ACC112 (cell line): Measurements from ENCODE around the gene ANAPC4.

Source experiments
- H2AFZ ChIP-seq: fragments of 200-600 bp; sonication (generic); one replicate; pipeline ENCODE4 v1.6.0; 2017; ENCODE audit warnings: antibody characterized with exemption, low read length; ENCODE audit not compliant: unreplicated experiment
- H3K27ac ChIP-seq: fragments of 200-600 bp; sonication (generic); 2 replicates; pipeline ENCODE4 v1.5.1; 2014; ENCODE audit warnings: low read depth, mild to moderate bottlenecking, antibody characterized with exemption, low read length, moderate library complexity
- H3K27me3 ChIP-seq: fragments of 200-600 bp; sonication (generic); 2 replicates; pipeline ENCODE4 v1.6.1; 2014; ENCODE audit warnings: mild to moderate bottlenecking, antibody characterized with exemption, low read length, moderate library complexity, mixed read lengths; ENCODE audit not compliant: insufficient read depth
- H3K36me3 ChIP-seq: fragments of 200-600 bp; sonication (generic); 2 replicates; pipeline ENCODE4 v1.6.1; 2016; ENCODE audit warnings: mild to moderate bottlenecking, antibody characterized with exemption, low read length, moderate library complexity, mixed read lengths; ENCODE audit not compliant: insufficient read depth
- H3K4me1 ChIP-seq: fragments of 200-600 bp; sonication (generic); one replicate; pipeline ENCODE4 v1.6.1; 2016; ENCODE audit warnings: low read length, mixed read lengths; ENCODE audit not compliant: insufficient read depth, unreplicated experiment, control insufficient read depth
- H3K4me3 ChIP-seq: fragments of 200-600 bp; sonication (generic); 2 replicates; pipeline ENCODE4 v1.5.1; 2014; ENCODE audit warnings: mild to moderate bottlenecking, low read depth, low read length
- H3K79me2 ChIP-seq: fragments of 200-600 bp; sonication (generic); one replicate; pipeline ENCODE4 v1.6.0; 2016; ENCODE audit warnings: low read length; ENCODE audit not compliant: control insufficient read depth, unreplicated experiment, insufficient read depth

Gene ANAPC4

DNA sequence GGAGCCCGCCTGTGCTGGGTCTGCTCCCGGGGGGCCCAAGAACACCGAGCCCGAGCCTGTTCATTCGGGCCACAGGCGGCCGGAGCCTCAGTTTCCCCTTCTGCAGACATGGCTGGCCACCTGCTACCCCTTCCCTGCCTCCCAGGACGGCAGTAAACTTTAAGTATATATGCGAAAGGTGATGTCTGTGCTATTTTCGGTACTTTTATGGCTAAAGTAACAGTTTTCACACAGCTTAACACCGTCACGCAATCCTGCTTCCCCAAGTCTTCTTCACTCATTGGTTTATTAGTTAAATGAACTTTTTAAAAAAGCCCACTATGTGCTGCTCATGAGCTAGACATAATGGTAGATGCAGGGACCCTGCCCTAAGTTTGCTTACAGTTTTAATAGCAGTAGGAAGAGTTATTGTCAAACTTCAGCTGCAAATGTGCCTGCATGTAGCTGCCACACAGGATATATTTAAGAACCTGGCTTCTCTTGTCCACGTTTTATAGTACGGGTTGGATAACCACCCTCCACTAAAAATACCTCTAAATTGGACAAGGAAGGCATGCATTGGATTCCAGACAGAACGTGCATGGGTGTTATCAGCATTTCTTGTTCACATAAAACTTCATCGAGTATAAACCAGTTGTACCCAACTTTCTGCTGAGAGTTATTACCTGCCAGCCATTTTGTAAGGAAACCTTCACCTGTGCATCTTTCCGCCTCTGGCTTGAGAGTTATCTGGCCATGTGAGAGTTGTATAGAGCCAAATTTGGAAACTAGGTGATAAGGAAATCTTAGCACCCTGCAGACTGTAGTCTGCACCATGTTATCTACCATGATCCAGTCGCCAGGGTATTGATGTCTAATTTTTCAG is 741 bp downstream of the ANAPC4 start:
- Histone ChIP-seq H2AFZ (peak overlapping the region; percentile 57), H3K4me1 (peaks cover 14% of the 10 kb centered on the region)

DNA sequence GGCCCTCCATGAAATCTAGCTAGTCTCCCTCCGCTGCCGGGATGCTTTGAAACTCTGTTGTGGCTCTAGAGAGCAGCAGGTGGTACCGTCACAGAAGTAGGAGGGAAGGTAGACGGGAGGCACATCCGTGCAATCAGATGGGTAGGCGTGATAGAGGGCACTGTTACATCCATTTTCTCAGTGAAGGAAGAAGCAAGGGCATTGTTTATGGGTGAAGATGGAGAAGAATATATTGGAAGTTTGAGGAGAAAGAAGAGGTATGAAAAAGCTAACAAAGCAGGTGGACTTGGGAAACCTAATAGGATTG is 1.3 kb downstream of the ANAPC4 start:
- H3K4me3 ChIP-seq: peak overlapping the region; percentile 96
- peaks cover 23% of the 10 kb centered on the region for H3K36me3 ChIP-seq
- no peak overlapping the region for H3K27ac ChIP-seq
- peaks cover 30% of the 10 kb centered on the region for H3K79me2 ChIP-seq
- peaks cover 14% of the 10 kb centered on the region for H3K4me1 ChIP-seq
- no peaks in the 10 kb centered on the region for H3K27me3 ChIP-seq
- H2AFZ ChIP-seq: no peak overlapping the region

More for the DNA sequence above, 741 bp downstream of the ANAPC4 start:
- peaks cover 19% of the 10 kb centered on the region for H3K36me3 ChIP-seq
- no peak overlapping the region for H3K27ac ChIP-seq
- no peaks in the 10 kb centered on the region for H3K27me3 ChIP-seq
- H3K4me3 ChIP-seq: peak overlapping the region; percentile 96
- H3K79me2 ChIP-seq: peaks cover 30% of the 10 kb centered on the region

DNA sequence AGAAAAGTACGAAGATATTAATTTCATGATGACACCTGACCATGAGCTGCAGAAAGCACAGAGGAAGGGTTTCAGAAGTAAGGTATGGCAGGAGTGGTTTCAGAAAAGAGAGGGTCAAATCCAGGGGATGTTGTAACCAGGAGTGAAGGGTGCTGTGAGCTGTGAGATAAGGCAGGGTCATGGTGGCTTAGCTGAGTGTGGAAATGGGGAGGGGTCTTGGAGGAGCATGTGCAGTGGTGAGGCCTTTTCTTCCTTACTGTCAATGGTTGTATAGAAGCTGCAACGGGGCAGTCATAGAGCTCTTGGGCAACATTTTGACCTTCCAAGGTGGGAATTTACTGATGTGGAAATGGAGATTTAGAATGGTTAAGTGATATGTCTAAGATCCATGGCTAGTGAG is 2.5 kb downstream of the ANAPC4 start:
- H3K79me2 ChIP-seq: peaks cover 30% of the 10 kb centered on the region
- no peak overlapping the region; the same call in 1 of the 2 replicates for H3K4me3 ChIP-seq
- H3K27ac ChIP-seq: no peak overlapping the region
- peaks cover 30% of the 10 kb centered on the region for H3K36me3 ChIP-seq
- H2AFZ ChIP-seq: no peak overlapping the region
- H3K4me1 ChIP-seq: peaks cover 14% of the 10 kb centered on the region
- no peaks in the 10 kb centered on the region for H3K27me3 ChIP-seq

DNA sequence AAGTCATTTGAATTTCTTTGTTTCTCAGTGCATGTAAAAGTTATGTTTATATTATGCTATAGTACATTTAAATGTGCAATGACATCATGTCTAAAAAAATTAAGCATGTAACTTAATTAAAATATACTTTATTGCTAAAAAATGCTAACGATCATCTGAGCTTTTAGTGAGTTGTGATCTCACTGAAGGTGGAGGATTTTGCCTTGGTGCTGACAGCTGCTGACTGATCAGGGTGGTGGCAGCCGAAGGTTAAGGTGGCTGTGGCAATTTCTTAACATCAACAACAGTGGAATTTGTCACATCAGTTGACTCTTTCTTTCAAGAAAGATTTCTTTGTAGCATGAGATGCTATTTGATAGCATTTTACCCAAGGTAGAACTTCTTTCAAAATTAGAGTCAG is 6.6 kb downstream of the ANAPC4 start:
- Histone ChIP-seq H3K4me3 (no peak overlapping the region), H2AFZ (no peak overlapping the region), H3K27me3 (no peaks in the 10 kb centered on the region), H3K4me1 (peaks cover 6% of the 10 kb centered on the region), H3K27ac (no peak overlapping the region), H3K36me3 (peaks cover 37% of the 10 kb centered on the region), H3K79me2 (peaks cover 15% of the 10 kb centered on the region)

DNA sequence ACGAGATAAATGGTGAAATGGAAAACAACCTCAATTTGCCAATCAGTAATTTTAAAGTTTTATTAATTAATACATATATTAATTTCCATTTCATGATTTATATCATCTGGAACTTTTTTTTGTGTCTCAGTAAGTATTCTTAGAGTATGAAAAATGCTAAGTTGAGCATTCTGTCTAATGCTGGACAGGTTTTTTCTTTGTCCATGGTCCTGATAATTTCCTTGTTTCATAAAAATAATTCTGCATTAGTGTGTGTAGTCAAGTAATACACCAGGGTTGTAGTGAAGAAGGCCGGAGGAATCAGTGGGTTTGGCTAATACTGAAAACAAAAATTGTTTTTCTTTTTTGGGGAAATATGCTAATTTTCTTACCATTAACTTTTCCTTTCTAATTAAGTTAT is 9.9 kb downstream of the ANAPC4 start:
- no peaks in the 10 kb centered on the region for H3K4me1 ChIP-seq
- no peak overlapping the region for H3K4me3 ChIP-seq
- H2AFZ ChIP-seq: no peak overlapping the region
- H3K27ac ChIP-seq: no peak overlapping the region
- peaks cover 50% of the 10 kb centered on the region for H3K36me3 ChIP-seq
- no peaks in the 10 kb centered on the region for H3K79me2 ChIP-seq
- no peaks in the 10 kb centered on the region for H3K27me3 ChIP-seq

DNA sequence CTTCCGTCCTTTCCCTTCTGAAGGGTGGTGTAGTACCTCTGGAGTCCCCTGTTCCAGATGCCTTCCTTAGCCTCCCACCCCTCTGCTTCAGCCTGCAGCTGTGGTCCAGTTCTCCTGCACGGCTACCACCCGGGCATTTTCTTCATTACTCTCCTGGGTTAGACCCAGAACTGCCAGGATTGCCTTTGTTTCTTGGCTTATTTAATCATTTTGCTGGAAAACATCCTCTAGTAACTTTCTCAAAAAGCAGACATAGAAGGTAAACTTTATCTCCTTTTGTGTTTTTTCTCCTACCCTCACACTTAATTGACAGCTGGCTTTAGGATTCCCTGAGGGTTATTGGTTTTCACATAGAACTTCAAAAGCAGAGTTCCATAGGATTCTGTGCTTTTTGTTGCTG is 20.2 kb downstream of the ANAPC4 start:
- Histone ChIP-seq H3K79me2 (no peaks in the 10 kb centered on the region), H3K27ac (no peak overlapping the region), H3K36me3 (peaks cover 60% of the 10 kb centered on the region), H3K4me1 (peaks cover 13% of the 10 kb centered on the region), H2AFZ (no peak overlapping the region), H3K27me3 (no peaks in the 10 kb centered on the region), H3K4me3 (no peak overlapping the region)

DNA sequence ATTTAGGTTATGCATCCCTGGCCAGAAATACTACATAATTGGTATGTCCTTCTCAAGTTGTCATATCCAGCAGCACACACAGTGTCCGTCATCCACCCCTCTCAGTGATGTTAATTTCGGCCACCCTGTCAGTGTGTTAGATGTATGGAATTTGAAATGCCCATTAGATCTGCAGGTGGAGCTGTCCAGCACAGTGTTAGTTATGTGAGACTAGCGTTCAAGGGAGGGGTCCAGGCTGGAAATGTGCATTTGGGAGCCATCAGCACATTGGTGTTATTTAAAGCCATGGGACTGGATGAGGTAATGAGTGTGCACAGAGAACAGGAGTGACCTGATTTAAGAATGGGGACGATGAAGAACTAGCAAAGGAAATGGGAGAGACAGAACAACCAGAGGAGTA is 22.4 kb downstream of the ANAPC4 start:
- no peak overlapping the region for H3K4me3 ChIP-seq
- H3K4me1 ChIP-seq: peaks cover 15% of the 10 kb centered on the region
- H3K79me2 ChIP-seq: no peaks in the 10 kb centered on the region
- H3K36me3 ChIP-seq: peaks cover 57% of the 10 kb centered on the region
- H3K27ac ChIP-seq: no peak overlapping the region
- H2AFZ ChIP-seq: no peak overlapping the region
- no peaks in the 10 kb centered on the region for H3K27me3 ChIP-seq

DNA sequence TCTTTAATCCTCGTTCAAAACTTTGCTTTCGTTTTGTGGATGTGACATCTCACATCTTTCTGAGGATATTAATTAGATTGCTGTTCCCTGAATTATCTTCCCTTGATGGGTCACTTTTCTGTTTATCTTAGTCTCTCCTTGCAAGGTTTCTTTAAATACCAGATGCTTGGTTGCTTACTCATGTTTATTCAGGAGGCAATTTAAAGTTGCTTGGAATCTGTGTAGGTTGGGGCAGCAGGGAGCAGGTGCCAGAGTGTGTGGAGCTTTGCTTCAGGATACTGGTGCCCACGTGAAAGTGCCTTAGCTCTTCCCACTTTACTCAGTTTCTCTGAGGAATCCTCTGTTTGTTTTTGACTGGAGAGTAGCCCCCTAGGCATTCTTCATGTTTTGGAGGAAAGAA is 24.0 kb downstream of the ANAPC4 start:
- no peaks in the 10 kb centered on the region for H3K27me3 ChIP-seq
- no peak overlapping the region for H3K4me3 ChIP-seq
- H3K27ac ChIP-seq: no peak overlapping the region
- H3K36me3 ChIP-seq: peaks cover 47% of the 10 kb centered on the region
- peaks cover 15% of the 10 kb centered on the region for H3K4me1 ChIP-seq
- H3K79me2 ChIP-seq: no peaks in the 10 kb centered on the region
- H2AFZ ChIP-seq: no peak overlapping the region

DNA sequence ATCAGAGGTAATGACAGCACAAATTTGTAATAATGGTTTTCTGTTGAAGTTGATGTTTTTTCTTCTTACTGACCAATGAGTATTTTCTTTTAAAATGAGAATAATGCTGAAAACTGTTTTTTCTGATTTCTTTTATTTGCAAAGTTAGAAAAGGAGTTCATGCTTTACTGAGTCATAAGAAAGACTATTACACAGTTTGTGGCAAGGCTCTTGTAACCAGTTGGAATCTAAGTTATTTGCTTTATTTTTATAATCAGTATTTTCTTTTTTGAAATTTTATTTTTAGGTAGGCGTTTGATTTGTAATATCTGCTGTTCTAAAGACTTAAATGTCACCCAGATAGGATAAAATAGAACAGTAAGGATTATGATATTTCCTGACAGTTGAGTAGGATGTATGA is 25.5 kb downstream of the ANAPC4 start:
- H3K27me3 ChIP-seq: no peaks in the 10 kb centered on the region
- no peaks in the 10 kb centered on the region for H3K79me2 ChIP-seq
- peaks cover 37% of the 10 kb centered on the region for H3K36me3 ChIP-seq
- H3K4me1 ChIP-seq: peaks cover 15% of the 10 kb centered on the region
- 0 out of 2 replicates have a peak overlapping the region, but pooled peaks have one; percentile 32 for H3K27ac ChIP-seq
- H2AFZ ChIP-seq: no peak overlapping the region
- H3K4me3 ChIP-seq: no peak overlapping the region

DNA sequence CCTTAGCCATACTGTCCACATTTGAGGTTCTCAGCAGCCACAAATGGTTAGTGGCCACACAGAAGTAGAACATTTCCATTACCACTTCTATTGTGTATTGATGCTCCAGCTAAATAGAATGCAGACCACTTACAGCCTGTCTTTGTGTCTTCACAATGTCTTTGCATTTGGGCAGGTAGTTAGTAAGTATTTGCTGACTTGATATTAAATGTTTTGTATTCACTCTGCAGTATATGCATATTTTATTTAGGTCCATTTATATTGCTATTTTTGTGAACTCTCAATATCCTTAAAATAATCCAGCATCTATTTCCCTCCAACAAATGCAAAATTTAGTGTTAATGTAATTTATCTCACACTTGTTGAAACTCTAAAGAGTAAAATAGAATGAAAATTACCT is 26.6 kb downstream of the ANAPC4 start:
- no peak overlapping the region for H3K4me3 ChIP-seq
- H2AFZ ChIP-seq: no peak overlapping the region
- no peaks in the 10 kb centered on the region for H3K27me3 ChIP-seq
- H3K27ac ChIP-seq: no peak overlapping the region
- peaks cover 28% of the 10 kb centered on the region for H3K36me3 ChIP-seq
- peaks cover 15% of the 10 kb centered on the region for H3K4me1 ChIP-seq
- no peaks in the 10 kb centered on the region for H3K79me2 ChIP-seq

DNA sequence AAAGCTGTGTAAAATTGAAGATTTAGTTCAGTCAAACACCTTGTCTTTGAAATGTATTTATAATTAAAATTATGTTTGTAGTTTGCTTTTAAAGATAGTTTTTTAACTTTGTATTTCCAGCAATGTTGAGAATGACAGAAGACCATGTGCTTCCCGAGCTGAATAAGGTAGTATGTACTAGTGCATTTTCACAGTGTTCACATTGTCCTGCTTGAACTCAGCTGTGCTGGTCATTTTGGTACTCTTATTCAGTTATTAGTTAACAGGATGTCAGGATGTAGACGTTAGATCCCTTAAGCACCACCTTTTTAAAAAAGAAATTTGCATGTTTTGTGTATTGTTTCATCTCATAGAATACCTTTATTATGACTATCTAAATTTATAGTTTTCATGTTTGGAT is 28.4 kb downstream of the ANAPC4 start:
- Histone ChIP-seq H3K4me3 (no peak overlapping the region), H2AFZ (no peak overlapping the region), H3K27ac (no peak overlapping the region), H3K27me3 (no peaks in the 10 kb centered on the region), H3K79me2 (no peaks in the 10 kb centered on the region), H3K4me1 (peaks cover 13% of the 10 kb centered on the region), H3K36me3 (peaks cover 33% of the 10 kb centered on the region)
